ENCODE data around the gene HLA-E.

Gene HLA-E

GRCh38 chr6:30463242-30463641 is 26.1 kb upstream of the HLA-E start:
- Histone ChIP-seq H3K36me3 (ENCODE audit: low read length) (no peaks in the 10 kb centered on the region), H4K20me1 (ENCODE audit: low read depth, low read length) (no peaks in the 10 kb centered on the region), H3K4me2 (ENCODE audit: low read depth, low read length, poor library complexity, severe bottlenecking) (no peak overlapping the region), H3K79me2 (ENCODE audit: insufficient read depth, low read length) (no peaks in the 10 kb centered on the region), H3K27ac (ENCODE audit: low read depth, low read length) (no peak overlapping the region), H2AFZ (ENCODE audit: low read depth, low read length, severe bottlenecking) (no peak overlapping the region), H3F3A (ENCODE audit: insufficient read depth) (no peaks in the 10 kb centered on the region), H3K4me3 (ENCODE audit: insufficient read depth, low read length, poor library complexity, severe bottlenecking) (no peak overlapping the region), H3K9me2 (replicated peaks; ENCODE audit: insufficient read depth, low read length) (no peaks in the 10 kb centered on the region), H3K9me3 (ENCODE audit: insufficient read depth, low read length) (no peaks in the 10 kb centered on the region), H3K27me3 (ENCODE audit: low read length) (peaks cover 4% of the 10 kb centered on the region; the same call in 1 of the 2 replicates), H3K9ac (ENCODE audit: low read length) (no peak overlapping the region)
- TF ChIP-seq EZH2phosphoT487 (conservative IDR thresholded peaks at IDR 0.05; ENCODE audit: low read length): no peak
- no peak for TF ChIP-seq CTCF (IDR thresholded peaks at IDR 0.05; ENCODE audit: insufficient read depth, low read length, poor library complexity, severe bottlenecking)

GRCh38 chr6:30463651-30464618 is 25.4 kb upstream of the HLA-E start:
- H3K9ac ChIP-seq (ENCODE audit: low read length): no peak overlapping the region

GRCh38 chr6:30465595-30466306 is 23.6 kb upstream of the HLA-E start:
- Histone ChIP-seq H3K4me3 (ENCODE audit: insufficient read depth, low read length, poor library complexity, severe bottlenecking) (peak overlapping the region; percentile 37), H3K9me3 (ENCODE audit: insufficient read depth, low read length) (no peaks in the 10 kb centered on the region), H3K36me3 (ENCODE audit: low read length) (no peaks in the 10 kb centered on the region), H3K27ac (ENCODE audit: low read depth, low read length) (no peak overlapping the region), H3K9ac (ENCODE audit: low read length) (peak overlapping the region; percentile 11; the same call in 1 of the 2 replicates), H4K20me1 (ENCODE audit: low read depth, low read length) (no peaks in the 10 kb centered on the region), H3K27me3 (ENCODE audit: low read length) (peaks cover 4% of the 10 kb centered on the region; the same call in 1 of the 2 replicates), H3K79me2 (ENCODE audit: insufficient read depth, low read length) (no peaks in the 10 kb centered on the region), H3K4me2 (ENCODE audit: low read depth, low read length, poor library complexity, severe bottlenecking) (peak overlapping the region; percentile 59), H3F3A (ENCODE audit: insufficient read depth) (no peaks in the 10 kb centered on the region), H2AFZ (ENCODE audit: low read depth, low read length, severe bottlenecking) (peak overlapping the region; percentile 9), H3K9me2 (replicated peaks; ENCODE audit: insufficient read depth, low read length) (no peaks in the 10 kb centered on the region)
- TF ChIP-seq EZH2phosphoT487 (conservative IDR thresholded peaks at IDR 0.05; ENCODE audit: low read length): no peak
- no peak for TF ChIP-seq CTCF (IDR thresholded peaks at IDR 0.05; ENCODE audit: insufficient read depth, low read length, poor library complexity, severe bottlenecking)

More at GRCh38 chr6:30463651-30464618, 25.4 kb upstream of the HLA-E start:
- H3K9me3 ChIP-seq (ENCODE audit: insufficient read depth, low read length): no peaks in the 10 kb centered on the region
- TF ChIP-seq EZH2phosphoT487 (conservative IDR thresholded peaks at IDR 0.05; ENCODE audit: low read length): no peak
- TF ChIP-seq CTCF (IDR thresholded peaks at IDR 0.05; ENCODE audit: insufficient read depth, low read length, poor library complexity, severe bottlenecking): no peak
- H3K9me2 ChIP-seq (replicated peaks; ENCODE audit: insufficient read depth, low read length): no peaks in the 10 kb centered on the region
- H3K27me3 ChIP-seq (ENCODE audit: low read length): peaks cover 4% of the 10 kb centered on the region; the same call in 1 of the 2 replicates
- no peak overlapping the region for H3K4me3 ChIP-seq (ENCODE audit: insufficient read depth, low read length, poor library complexity, severe bottlenecking)
- H3K79me2 ChIP-seq (ENCODE audit: insufficient read depth, low read length): no peaks in the 10 kb centered on the region
- H2AFZ ChIP-seq (ENCODE audit: low read depth, low read length, severe bottlenecking): no peak overlapping the region
- H3F3A ChIP-seq (ENCODE audit: insufficient read depth): no peaks in the 10 kb centered on the region
- no peaks in the 10 kb centered on the region for H4K20me1 ChIP-seq (ENCODE audit: low read depth, low read length)
- no peak overlapping the region for H3K4me2 ChIP-seq (ENCODE audit: low read depth, low read length, poor library complexity, severe bottlenecking)
- H3K27ac ChIP-seq (ENCODE audit: low read depth, low read length): no peak overlapping the region
- H3K36me3 ChIP-seq (ENCODE audit: low read length): no peaks in the 10 kb centered on the region

All from SU-DHL-6 (cell line).